GM12872 (cell line): Measurements from ENCODE around the gene UGT1A8.

Experiments
- CTCF ChIP-seq: IDR thresholded peaks from 3 replicates; pipeline ENCODE4 v1.5.1; 2011; ENCODE audit warnings: low read depth, mild to moderate bottlenecking, low read length, moderate library complexity; ENCODE audit not compliant: insufficient read depth

The UGT1A8 gene

GRCh38 chr2:233754872-233755611 is 137.6 kb downstream of the UGT1A8 start:
- TF ChIP-seq CTCF = no peak

GRCh38 chr2:233756429-233757081 is 139.1 kb downstream of the UGT1A8 start:
- no peak for TF ChIP-seq CTCF

DNA sequence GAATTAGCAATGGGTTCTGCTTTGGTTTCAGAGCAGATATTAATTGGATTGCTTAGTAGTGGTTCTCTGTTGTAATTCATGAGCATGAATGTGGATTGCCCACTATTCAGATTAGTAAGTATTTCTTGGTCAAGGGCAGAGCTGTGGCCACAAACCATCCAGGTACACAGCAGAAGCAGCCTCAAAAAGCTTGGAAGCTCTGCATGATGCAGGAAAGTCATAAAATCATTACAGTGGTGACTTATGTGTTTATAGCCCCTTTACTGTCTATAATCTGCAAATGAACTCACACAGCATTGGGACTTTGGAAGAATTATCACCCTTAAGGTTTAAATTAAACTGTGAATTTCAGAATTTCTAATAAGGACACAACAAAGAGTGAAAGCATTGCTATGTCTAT is 140.7 kb downstream of the UGT1A8 start:
- no peak for TF ChIP-seq CTCF

DNA sequence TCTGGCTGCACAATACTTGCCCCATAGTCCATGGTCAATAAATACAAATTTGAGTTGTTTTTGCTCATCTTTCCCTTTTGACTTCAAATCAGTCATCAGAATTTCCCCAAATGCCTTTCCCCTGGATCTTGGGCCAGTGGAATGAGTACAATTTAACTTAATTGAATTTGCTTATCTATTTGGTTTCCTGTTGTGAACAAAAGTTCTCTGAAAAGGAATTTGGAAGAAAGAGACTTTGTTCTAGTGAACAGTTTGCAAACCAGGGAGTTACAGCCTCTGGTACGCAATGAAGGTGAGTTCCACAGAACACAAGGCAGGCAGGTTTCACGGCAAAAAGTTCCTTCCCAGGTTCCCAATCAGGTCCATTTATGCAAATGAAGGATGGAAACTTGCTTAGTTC is 141.4 kb downstream of the UGT1A8 start:
- no peak for TF ChIP-seq CTCF

- TF ChIP-seq CTCF = no peak
These were observed 142.6 kb downstream of the UGT1A8 start, which contains the start of gene UGT1A1 for GRCh38 chr2:233760043-233760442. UGT1A1 (plus strand) TSS chr2:233760270; CDS start chr2:233760288, 18 bp downstream.

- TF ChIP-seq CTCF = no peak
These were observed 143.8 kb downstream of the UGT1A8 start for GRCh38 chr2:233761040-233761769.

DNA sequence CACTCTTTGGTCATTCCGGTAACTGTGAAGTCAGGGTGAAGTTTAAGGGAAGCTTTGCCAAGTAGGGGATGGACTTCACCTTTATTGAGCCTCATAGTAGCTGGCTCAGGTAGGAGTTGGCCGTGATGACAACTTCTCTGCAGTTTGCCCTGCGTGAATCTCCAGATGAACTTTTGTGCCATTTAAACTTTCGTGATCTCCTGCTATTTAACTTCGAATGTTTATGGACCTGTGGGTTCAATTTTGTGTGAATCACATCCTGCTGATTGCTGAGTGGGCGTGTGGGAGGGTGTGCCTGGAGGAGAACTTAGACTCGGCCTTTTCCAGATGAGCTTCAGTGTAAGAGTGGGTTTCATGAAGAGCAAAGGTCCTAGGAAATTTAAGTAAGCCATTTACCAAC is 146.8 kb downstream of the UGT1A8 start:
- TF ChIP-seq CTCF = no peak
